OCI-LY1 (cell line): ENCODE measurements around the gene ZNF221.

Source experiments
- CTCF ChIP-seq: fragments of 200-600 bp; sonication (generic), shearing (Covaris generic); IDR thresholded peaks from 2 replicates; pipeline ENCODE4 v1.5.1; 2017; ENCODE audit warnings: mild to moderate bottlenecking, antibody characterized with exemption, low read length, moderate library complexity, mixed read lengths
- EZH2 ChIP-seq: fragments of 200-600 bp; sonication (generic), shearing (Covaris generic); IDR thresholded peaks from 2 replicates; pipeline ENCODE4 v1.8.0; 2017; ENCODE audit warnings: borderline replicate concordance, mixed run types, mild to moderate bottlenecking, antibody characterized with exemption, low read length, moderate library complexity, mixed read lengths

GRCh38 chr19:43941209-43941608 lies 9.8 kb upstream of the ZNF221 start:
- TF ChIP-seq CTCF (no peak), EZH2 (no peak)
